Gastrocnemius medialis (tissue), 4 donors: ENCODE results near the gene DISC1.

Source experiments
- POLR2A ChIP-seq, 2 donors: fragments of 450-650 bp; IDR thresholded peaks; one replicate each; pipeline ENCODE4 v1.6.1; 2017; ENCODE audit warnings: antibody characterized with exemption in 2 of 2, mild to moderate bottlenecking in 2 of 2, moderate library complexity in 2 of 2
- TF ChIP-seq, protein P1 (sequence below), 5 experiments: fragments of 450-650 bp in 3 of 5; fragments of 200-600 bp in 2 of 5; sonication (generic) in 2 of 5; IDR thresholded peaks in 4 of 5; conservative IDR thresholded peaks in 1 of 5; 1 replicate in 4 of 5; 2 replicates in 1 of 5; pipeline ENCODE4 v1.5.1; 2016 to 2019; ENCODE audit warnings: antibody characterized with exemption in 5 of 5, mild to moderate bottlenecking in 3 of 5, moderate library complexity in 3 of 5

DNA sequence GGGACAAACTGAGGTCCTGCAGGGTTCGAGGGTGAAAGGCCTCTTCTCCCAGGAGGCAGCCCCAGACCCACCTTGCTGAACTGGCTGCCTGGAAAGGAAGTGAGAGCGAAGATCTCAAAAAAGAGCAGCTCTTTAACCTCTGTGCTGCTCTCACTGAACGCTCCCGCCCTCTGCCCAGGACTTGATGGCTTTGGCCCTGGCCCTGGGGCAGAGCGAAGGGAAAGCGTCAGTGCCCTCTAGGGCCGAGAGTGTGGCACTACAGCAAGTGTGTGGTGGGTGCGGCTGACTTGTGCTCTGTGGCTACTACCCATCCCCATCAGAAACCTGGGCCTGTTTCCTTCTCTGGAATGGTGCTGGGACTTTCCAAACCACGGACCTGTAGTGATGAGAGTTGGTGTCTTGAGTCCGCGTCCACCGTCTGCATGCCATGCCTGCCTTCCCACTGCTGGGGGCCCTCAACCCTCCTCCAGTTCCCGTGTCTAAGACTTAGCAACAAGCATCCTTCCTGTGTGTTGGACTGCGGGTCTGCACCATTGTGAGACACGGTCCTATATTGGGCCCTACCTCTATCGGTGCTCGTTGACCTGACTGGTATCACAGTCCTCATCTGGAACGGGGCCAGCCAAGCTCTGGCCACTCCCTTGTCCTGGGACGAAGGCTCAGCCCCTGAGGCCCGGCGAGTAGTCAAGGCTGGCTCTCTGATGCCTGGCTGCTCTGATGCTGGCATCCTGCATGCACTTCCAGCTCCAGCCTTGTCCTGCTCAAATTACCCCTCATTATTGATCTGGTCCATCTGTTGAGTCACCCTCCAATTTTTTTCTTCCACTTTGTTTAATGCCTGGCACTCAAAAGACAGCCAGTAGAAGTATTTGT is 180.3 kb downstream of the DISC1 start:
- TF ChIP-seq, protein P1, sequence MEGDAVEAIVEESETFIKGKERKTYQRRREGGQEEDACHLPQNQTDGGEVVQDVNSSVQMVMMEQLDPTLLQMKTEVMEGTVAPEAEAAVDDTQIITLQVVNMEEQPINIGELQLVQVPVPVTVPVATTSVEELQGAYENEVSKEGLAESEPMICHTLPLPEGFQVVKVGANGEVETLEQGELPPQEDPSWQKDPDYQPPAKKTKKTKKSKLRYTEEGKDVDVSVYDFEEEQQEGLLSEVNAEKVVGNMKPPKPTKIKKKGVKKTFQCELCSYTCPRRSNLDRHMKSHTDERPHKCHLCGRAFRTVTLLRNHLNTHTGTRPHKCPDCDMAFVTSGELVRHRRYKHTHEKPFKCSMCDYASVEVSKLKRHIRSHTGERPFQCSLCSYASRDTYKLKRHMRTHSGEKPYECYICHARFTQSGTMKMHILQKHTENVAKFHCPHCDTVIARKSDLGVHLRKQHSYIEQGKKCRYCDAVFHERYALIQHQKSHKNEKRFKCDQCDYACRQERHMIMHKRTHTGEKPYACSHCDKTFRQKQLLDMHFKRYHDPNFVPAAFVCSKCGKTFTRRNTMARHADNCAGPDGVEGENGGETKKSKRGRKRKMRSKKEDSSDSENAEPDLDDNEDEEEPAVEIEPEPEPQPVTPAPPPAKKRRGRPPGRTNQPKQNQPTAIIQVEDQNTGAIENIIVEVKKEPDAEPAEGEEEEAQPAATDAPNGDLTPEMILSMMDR (IDR thresholded peaks at IDR 0.05 in 4 of 5, conservative IDR thresholded peaks at IDR 0.05 in 1 of 5): peak; percentile 47 to 75 (median 54)
- TF ChIP-seq POLR2A (IDR thresholded peaks at IDR 0.05): no peak
